ENCODE results near the gene STRAP. TPM values are rescaled to one million over a fixed set of nuclear protein-coding genes. Genes with fewer than 3 reads are reported as not detected.

STRAP gene
- total and polyA plus RNA-seq, 2 of the 13 experiments (the other 11 are each of a cell fraction or from before 2014, with no cell fraction given), result 66.9 to 118 TPM

DNA sequence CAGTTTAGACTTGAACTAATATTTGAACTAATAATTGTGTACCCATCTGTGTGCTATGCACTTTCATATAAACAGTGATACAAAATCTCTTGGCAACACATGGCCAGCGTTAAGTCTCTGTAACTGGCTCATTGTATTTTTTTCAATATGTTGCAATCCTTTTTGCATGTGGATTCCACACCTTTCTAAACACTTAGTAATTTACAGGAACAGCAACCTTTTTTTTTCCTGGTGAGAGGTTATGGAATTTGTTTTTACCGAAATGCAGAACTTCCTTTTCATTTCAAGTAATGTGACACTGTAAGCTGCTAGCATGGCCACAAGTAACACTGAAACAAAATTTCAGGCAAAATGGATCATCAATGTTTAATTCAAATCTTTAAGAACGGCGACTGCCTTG lies 47.6 kb upstream of the STRAP start:
- FAIRE-seq (no peak), DNase-seq (ENCODE audit: low spot score) (no peak), ATAC-seq (no peak)
- Histone ChIP-seq H3K4me3 (replicated peaks in 1 of 3; ENCODE audit: insufficient read depth in 1 of 3, low read depth in 2 of 3, low read length in 3 of 3) (no peak overlapping the region), H2AFZ (ENCODE audit: low read length) (no peak overlapping the region), H3K79me2 (ENCODE audit: insufficient read depth, low read length) (no peaks in the 10 kb centered on the region), H3K9ac (ENCODE audit: insufficient read depth, low read depth, low read length) (no peak overlapping the region), H3K4me2 (ENCODE audit: low read depth, low read length) (no peak overlapping the region), H4K20me1 (ENCODE audit: insufficient read depth, low read length) (no peaks in the 10 kb centered on the region), H3K27ac (ENCODE audit: extremely low read length, insufficient read depth, low read length) (no peak overlapping the region), H3K9me3 (ENCODE audit: low read length) (no peaks in the 10 kb centered on the region), H3K36me3 (replicated peaks in 1 of 2; ENCODE audit: control insufficient read depth in 1 of 2, insufficient read depth in 2 of 2, low read length in 2 of 2) (no peaks in the 10 kb centered on the region), H3K27me3 (ENCODE audit: control insufficient read depth in 1 of 2, insufficient read depth in 2 of 2, low read length in 2 of 2) (peaks cover 1 to 6% of the 10 kb centered on the region in 2 experiments; a peak in 1 of 5 replicates), H3K4me1 (ENCODE audit: insufficient read depth, low read length) (no peaks in the 10 kb centered on the region)
- CTCF ChIA-PET (ENCODE audit: low intra/inter-chr PET ratio, low total read pairs), result no interaction called here
- POLR2A ChIA-PET, result no interaction called here
- no TSS peak for BruUV-seq (replicated peaks)
- TF ChIP-seq JUNB (CRISPR knock-in tag; IDR thresholded peaks at IDR 0.05; ENCODE audit: borderline replicate concordance) (no peak), CEBPB (IDR thresholded peaks at IDR 0.05; ENCODE audit: borderline replicate concordance, low read depth, low read length) (peak; percentile 51; the same call in 1 of the 2 replicates)
- 41% methylated on average over 4 of the region's 4 CpGs for WGBS (ENCODE audit: low lambda C conversion rate)
- intact Hi-C loops (cut with micrococcal nuclease; ENCODE audit: unreplicated experiment), result no loop called here
- in situ Hi-C loops (cut with HindIII; ENCODE audit: extremely low pct_ligation_motif_present, low pct_unique_long_range_greater_than_20kb), result no loop called here

DNA sequence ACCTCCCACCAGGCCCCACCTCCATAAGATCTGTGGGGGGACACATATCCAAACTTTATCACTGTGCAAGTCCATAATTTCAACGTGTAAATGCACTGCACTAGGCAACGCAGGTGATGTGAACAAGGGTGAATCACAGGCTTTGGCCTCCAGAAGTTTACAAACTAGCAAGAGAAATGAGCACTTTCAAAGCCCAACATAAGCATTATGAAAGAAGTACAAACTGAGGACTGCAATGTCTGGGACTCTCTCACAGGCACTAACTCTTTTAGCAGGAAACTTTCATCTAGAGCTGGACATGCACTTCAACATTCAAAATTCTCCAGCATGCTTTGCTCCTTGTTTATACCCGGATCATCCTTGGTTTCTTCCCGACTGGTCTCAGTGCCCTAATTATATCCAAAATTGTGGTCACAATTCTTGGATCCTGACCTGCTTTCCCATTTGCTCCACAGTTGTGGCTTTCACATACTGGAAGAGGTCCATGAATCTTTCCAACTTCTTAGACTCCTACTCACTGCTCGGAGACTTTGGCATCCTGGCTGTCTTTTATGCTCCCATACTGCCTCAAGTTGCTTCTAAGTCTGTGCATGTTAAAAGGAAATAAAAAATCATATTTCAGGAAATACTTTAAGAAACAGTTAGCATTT lies 44.9 kb upstream of the STRAP start:
- no peak overlapping the region for H3K4me3 ChIP-seq (replicated peaks in 1 of 3; ENCODE audit: insufficient read depth in 1 of 3, low read depth in 2 of 3, low read length in 3 of 3)
- no peak for DNase-seq (ENCODE audit: low spot score)
- H3K9me3 ChIP-seq (ENCODE audit: low read length), result no peaks in the 10 kb centered on the region
- no peaks in the 10 kb centered on the region for H3K4me1 ChIP-seq (ENCODE audit: insufficient read depth, low read length)
- H3K4me2 ChIP-seq (ENCODE audit: low read depth, low read length), result no peak overlapping the region
- no peak overlapping the region for H3K9ac ChIP-seq (ENCODE audit: insufficient read depth, low read depth, low read length)
- in situ Hi-C loops (cut with HindIII; ENCODE audit: extremely low pct_ligation_motif_present, low pct_unique_long_range_greater_than_20kb) (no loop called here), intact Hi-C loops (cut with micrococcal nuclease; ENCODE audit: unreplicated experiment) (no loop called here)
- H2AFZ ChIP-seq (ENCODE audit: low read length), result no peak overlapping the region
- H3K36me3 ChIP-seq (replicated peaks in 1 of 2; ENCODE audit: control insufficient read depth in 1 of 2, insufficient read depth in 2 of 2, low read length in 2 of 2), result no peaks in the 10 kb centered on the region
- no peak for ATAC-seq
- H3K27me3 ChIP-seq (ENCODE audit: control insufficient read depth in 1 of 2, insufficient read depth in 2 of 2, low read length in 2 of 2), result peaks cover 1 to 6% of the 10 kb centered on the region in 2 experiments; a peak in 1 of 5 replicates
- ChIA-PET CTCF (ENCODE audit: low intra/inter-chr PET ratio, low total read pairs) (no interaction called here), POLR2A (no interaction called here)
- H3K79me2 ChIP-seq (ENCODE audit: insufficient read depth, low read length), result no peaks in the 10 kb centered on the region
- WGBS (ENCODE audit: low lambda C conversion rate), result 71% methylated on average over 5 of the region's 5 CpGs
- TF ChIP-seq, protein P1, sequence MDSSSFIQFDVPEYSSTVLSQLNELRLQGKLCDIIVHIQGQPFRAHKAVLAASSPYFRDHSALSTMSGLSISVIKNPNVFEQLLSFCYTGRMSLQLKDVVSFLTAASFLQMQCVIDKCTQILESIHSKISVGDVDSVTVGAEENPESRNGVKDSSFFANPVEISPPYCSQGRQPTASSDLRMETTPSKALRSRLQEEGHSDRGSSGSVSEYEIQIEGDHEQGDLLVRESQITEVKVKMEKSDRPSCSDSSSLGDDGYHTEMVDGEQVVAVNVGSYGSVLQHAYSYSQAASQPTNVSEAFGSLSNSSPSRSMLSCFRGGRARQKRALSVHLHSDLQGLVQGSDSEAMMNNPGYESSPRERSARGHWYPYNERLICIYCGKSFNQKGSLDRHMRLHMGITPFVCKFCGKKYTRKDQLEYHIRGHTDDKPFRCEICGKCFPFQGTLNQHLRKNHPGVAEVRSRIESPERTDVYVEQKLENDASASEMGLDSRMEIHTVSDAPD (CRISPR knock-in tag; IDR thresholded peaks at IDR 0.05), result no peak
- no peak for TF ChIP-seq ZNF768 (CRISPR knock-in tag; IDR thresholded peaks at IDR 0.05)
- no TSS peak for BruUV-seq (replicated peaks)
- no peak for FAIRE-seq
- H3K27ac ChIP-seq (ENCODE audit: extremely low read length, insufficient read depth, low read length), result no peak overlapping the region
- H4K20me1 ChIP-seq (ENCODE audit: insufficient read depth, low read length), result no peaks in the 10 kb centered on the region

Measured in HepG2 (cell line).